ENCODE results near the gene DBT.

The DBT gene

DNA sequence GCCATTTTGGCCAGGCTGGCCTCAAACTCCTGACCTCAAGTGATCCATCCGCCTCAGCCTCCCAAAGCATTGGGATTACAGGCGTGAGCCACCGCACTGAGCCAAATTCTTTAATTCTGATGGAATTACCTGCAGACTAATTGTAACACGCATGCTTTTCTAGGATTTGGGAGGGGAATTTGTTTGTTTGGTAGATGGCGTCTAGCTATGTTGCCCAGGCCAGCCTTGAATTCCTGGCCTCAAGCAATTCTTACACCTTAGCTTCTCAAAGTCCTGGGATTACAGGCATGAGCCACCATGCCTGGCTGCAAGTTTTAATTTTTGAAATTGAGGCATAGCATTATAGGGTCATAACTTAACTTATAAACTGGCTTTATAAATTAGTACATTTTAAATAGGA, 35.0 kb upstream of the DBT start:
- H3K4me3 ChIP-seq (ENCODE audit: low read depth, low read length), result no peak overlapping the region
- TF ChIP-seq, protein P1, sequence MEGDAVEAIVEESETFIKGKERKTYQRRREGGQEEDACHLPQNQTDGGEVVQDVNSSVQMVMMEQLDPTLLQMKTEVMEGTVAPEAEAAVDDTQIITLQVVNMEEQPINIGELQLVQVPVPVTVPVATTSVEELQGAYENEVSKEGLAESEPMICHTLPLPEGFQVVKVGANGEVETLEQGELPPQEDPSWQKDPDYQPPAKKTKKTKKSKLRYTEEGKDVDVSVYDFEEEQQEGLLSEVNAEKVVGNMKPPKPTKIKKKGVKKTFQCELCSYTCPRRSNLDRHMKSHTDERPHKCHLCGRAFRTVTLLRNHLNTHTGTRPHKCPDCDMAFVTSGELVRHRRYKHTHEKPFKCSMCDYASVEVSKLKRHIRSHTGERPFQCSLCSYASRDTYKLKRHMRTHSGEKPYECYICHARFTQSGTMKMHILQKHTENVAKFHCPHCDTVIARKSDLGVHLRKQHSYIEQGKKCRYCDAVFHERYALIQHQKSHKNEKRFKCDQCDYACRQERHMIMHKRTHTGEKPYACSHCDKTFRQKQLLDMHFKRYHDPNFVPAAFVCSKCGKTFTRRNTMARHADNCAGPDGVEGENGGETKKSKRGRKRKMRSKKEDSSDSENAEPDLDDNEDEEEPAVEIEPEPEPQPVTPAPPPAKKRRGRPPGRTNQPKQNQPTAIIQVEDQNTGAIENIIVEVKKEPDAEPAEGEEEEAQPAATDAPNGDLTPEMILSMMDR (IDR thresholded peaks at IDR 0.05; ENCODE audit: low read depth, low read length, missing control alignments), result no peak
- no peak for DNase-seq (ENCODE audit: low read depth)

- no peak for DNase-seq (ENCODE audit: low read depth)
- no peak overlapping the region for H3K4me3 ChIP-seq (ENCODE audit: low read depth, low read length)
- TF ChIP-seq, protein P1 (IDR thresholded peaks at IDR 0.05; ENCODE audit: low read depth, low read length, missing control alignments), result no peak
These were observed 30.5 kb upstream of the DBT start for GRCh38 chr1:100279954-100280682.

DNA sequence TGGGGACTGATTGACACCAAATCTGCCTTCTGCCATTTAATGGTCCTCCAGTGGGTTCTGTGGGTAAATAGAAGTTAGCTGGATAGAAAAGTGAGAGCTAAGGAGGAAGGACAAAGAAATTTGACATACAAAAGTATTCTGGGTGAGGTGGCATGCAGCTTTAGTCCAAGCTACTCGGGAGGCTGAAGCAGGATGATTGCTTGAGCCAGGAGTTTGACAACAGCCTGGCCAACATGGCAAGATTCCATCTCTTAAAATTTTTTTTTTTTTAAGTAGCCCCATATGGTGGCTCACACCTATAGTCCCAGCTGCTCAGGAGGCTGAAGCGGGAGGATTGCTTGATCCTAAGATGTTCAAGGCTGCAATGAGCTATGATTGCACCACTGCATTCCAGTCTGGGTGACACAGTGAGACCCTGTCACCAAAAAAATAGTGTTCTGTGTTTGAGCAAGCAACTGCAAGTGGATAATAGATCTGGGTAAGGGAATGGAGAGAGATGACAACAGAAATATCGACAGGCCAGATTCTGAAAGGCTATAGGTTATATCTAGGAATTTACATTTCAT, 29.8 kb upstream of the DBT start:
- no peak overlapping the region for H3K4me3 ChIP-seq (ENCODE audit: low read depth, low read length)
- DNase-seq (ENCODE audit: low read depth), result no peak
- TF ChIP-seq, protein P1 (IDR thresholded peaks at IDR 0.05; ENCODE audit: low read depth, low read length, missing control alignments), result no peak

DNA sequence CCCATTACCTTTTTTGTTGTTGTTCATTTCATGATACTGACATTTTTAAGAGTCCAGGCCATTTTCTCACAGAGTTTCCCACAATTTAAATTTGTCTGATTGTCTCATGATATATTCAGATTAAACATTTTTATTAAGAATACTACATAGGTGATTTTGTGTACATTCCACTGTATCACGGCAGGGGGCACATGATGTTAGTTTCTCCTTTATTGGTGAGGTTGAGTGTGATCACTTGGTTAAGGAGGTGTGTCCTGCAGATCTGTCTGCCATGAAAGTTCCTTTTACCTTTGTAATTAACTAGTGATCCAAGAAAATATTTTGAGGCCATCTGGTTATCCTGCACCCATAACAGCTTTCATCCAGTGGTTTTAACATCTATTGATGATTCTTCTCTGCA, 28.2 kb upstream of the DBT start:
- no peak for DNase-seq (ENCODE audit: low read depth)
- TF ChIP-seq, protein P1 (IDR thresholded peaks at IDR 0.05; ENCODE audit: low read depth, low read length, missing control alignments), result no peak
- no peak overlapping the region for H3K4me3 ChIP-seq (ENCODE audit: low read depth, low read length)

- H3K4me3 ChIP-seq (ENCODE audit: low read depth, low read length), result no peak overlapping the region
- TF ChIP-seq, protein P1 (IDR thresholded peaks at IDR 0.05; ENCODE audit: low read depth, low read length, missing control alignments), result no peak
- DNase-seq (ENCODE audit: low read depth), result no peak
These were observed 18.6 kb upstream of the DBT start for GRCh38 chr1:100268202-100268601.

DNA sequence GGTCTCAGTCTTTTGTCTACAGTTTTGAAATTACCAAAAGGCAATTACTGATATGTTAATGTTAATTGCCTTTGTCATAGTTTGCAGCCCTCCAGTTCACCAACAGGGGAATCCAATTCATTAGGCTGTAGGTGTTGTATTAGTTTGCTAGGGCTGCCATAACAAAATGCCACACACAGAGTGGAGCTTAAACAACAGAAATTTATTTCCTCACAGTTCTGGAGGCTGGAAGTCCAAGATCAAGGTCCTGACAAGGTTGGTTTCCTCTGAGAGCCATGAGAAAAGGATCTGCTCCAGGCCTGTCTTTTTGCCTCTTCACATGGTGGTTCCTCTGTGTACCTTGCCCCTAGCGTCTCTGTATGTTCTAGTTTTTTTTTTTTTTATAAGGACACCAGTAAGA, 17.6 kb upstream of the DBT start:
- H3K4me3 ChIP-seq (ENCODE audit: low read depth, low read length), result peak overlapping the region; percentile 99; the same call in 1 of the 2 replicates
- TF ChIP-seq, protein P1 (IDR thresholded peaks at IDR 0.05; ENCODE audit: low read depth, low read length, missing control alignments), result no peak
- DNase-seq (ENCODE audit: low read depth), result no peak

GRCh38 chr1:100266741-100267140, 17.1 kb upstream of the DBT start:
- TF ChIP-seq, protein P1 (IDR thresholded peaks at IDR 0.05; ENCODE audit: low read depth, low read length, missing control alignments), result no peak

More at GRCh38 chr1:100266741-100267140, 17.1 kb upstream of the DBT start:
- peak overlapping the region; percentile 99 for H3K4me3 ChIP-seq (ENCODE audit: low read depth, low read length)
- DNase-seq (ENCODE audit: low read depth), result no peak
